HG03460 (cell line): ENCODE data around the gene MCM3AP.
A peak's percentile ranks its signal among the peaks of the same experiment; 100 is the strongest.
"Not testable (repeated sequence)": the region's sequence is repeated elsewhere in the genome, so short reads cannot be mapped to it uniquely, and the experiment has no call there.

ENCODE experiments used
- ATAC-seq: cut with Tn5 transposase; IDR thresholded peaks from one replicate; pipeline ENCODE4 v1.9.1; 2021; ENCODE audit not compliant: unreplicated experiment

MCM3AP gene

GRCh38 chr21:46245213-46245915 lies 40.0 kb downstream of the MCM3AP start:
- ATAC-seq: no peak

- no peak for ATAC-seq
Measured at GRCh38 chr21:46244602-46245001, 40.8 kb downstream of the MCM3AP start.

- ATAC-seq: no peak
Measured at GRCh38 chr21:46243960-46244361, 41.5 kb downstream of the MCM3AP start.

- no peak for ATAC-seq
Measured at GRCh38 chr21:46243325-46243724, 42.1 kb downstream of the MCM3AP start.

- ATAC-seq: not testable (repeated sequence)
Measured at GRCh38 chr21:46241577-46241976, 43.8 kb downstream of the MCM3AP start.

- ATAC-seq: no peak
Measured at GRCh38 chr21:46239817-46240325, 45.5 kb downstream of the MCM3AP start.

- ATAC-seq: no peak
Measured at GRCh38 chr21:46237474-46237873, 47.9 kb downstream of the MCM3AP start.

- ATAC-seq: no peak
Measured at GRCh38 chr21:46234436-46234950, 50.9 kb downstream of the MCM3AP start.

GRCh38 chr21:46229923-46230260 lies 55.5 kb downstream of the MCM3AP start:
- no peak for ATAC-seq

GRCh38 chr21:46229133-46229922 lies 56.1 kb downstream of the MCM3AP start:
- peak; percentile 23 for ATAC-seq

GRCh38 chr21:46228345-46229051 lies 56.9 kb downstream of the MCM3AP start, which contains the start of gene LSS:
Gene LSS, minus strand, starts transcription at chr21:46228774. Its CDS starts 29 bp downstream, at chr21:46228745.
- peak; percentile 76 for ATAC-seq

GRCh38 chr21:46227811-46228344 lies 57.5 kb downstream of the MCM3AP start:
- ATAC-seq: no peak

GRCh38 chr21:46226920-46227599 lies 58.4 kb downstream of the MCM3AP start:
- ATAC-seq: no peak

GRCh38 chr21:46226146-46226545 lies 59.3 kb downstream of the MCM3AP start:
- no peak for ATAC-seq

- ATAC-seq: not testable (repeated sequence)
Measured at GRCh38 chr21:46223661-46224060, 61.8 kb downstream of the MCM3AP start.

- ATAC-seq: no peak
Measured at GRCh38 chr21:46223217-46223616, 62.2 kb downstream of the MCM3AP start.

- ATAC-seq: no peak
Measured at GRCh38 chr21:46222436-46223116, 62.8 kb downstream of the MCM3AP start.

- no peak for ATAC-seq
Measured at GRCh38 chr21:46221664-46222435, 63.6 kb downstream of the MCM3AP start.

GRCh38 chr21:46220847-46221246 lies 64.6 kb downstream of the MCM3AP start:
- ATAC-seq: no peak
